H1 (cell line): ENCODE results near the gene SOX6. TPM values are rescaled to one million over a fixed set of nuclear protein-coding genes. Genes with fewer than 3 reads are reported as not detected.

Experiments
- CTCF ChIA-PET: fragments of 300-600 bp; sonication (Branson Sonifier 250); formaldehyde crosslinking; loops from one replicate; lab custom pipeline; 2021; ENCODE audit not compliant: partially characterized antibody; lab: Charles Lee
- POLR2A ChIA-PET: fragments of 300-600 bp; sonication (Branson Sonifier 250); formaldehyde crosslinking; loops from one replicate; lab custom pipeline; 2021; ENCODE audit warnings: inconsistent platforms; ENCODE audit not compliant: partially characterized antibody; lab: Charles Lee
- DNase-seq, 2 experiments: peaks; one replicate each; pipeline versions ENCODE4 v3.0.0 to v3.0.0-alpha.2; 2010 to 2022; ENCODE audit warnings: low spot score in 2 of 2, low read depth in 1 of 2, mixed read lengths in 1 of 2
- FAIRE-seq: peaks from 2 replicates; lab custom pipeline; 2011; peaks lifted over from hg19 to GRCh38; lab: Jason Lieb, UNC
- H2AFZ ChIP-seq: 2 replicates; pipeline ENCODE4 v1.8.1; 2012; ENCODE audit warnings: low read length, inconsistent platforms
- H2AK5ac ChIP-seq: 2 replicates; pipeline ENCODE4 v1.6.1; 2013; ENCODE audit warnings: low read depth, low read length
- H2BK120ac ChIP-seq: replicated peaks from 2 replicates; pipeline ENCODE3; 2013; ENCODE audit warnings: low read depth, low read length, inconsistent platforms
- H2BK12ac ChIP-seq: 2 replicates; pipeline ENCODE4 v1.6.1; 2013; ENCODE audit warnings: low read depth, low read length
- H2BK15ac ChIP-seq: 2 replicates; pipeline ENCODE4 v1.6.1; 2013; ENCODE audit warnings: low read length
- H2BK20ac ChIP-seq: 2 replicates; pipeline ENCODE4 v1.6.1; 2013; ENCODE audit warnings: low read length
- H2BK5ac ChIP-seq: 2 replicates; pipeline ENCODE4 v1.6.1; 2013; ENCODE audit warnings: low read depth, low read length
- H3K14ac ChIP-seq: 2 replicates; pipeline ENCODE4 v1.6.1; 2013; ENCODE audit warnings: inconsistent platforms; ENCODE audit not compliant: insufficient read length
- H3K18ac ChIP-seq: 2 replicates; pipeline ENCODE4 v1.6.1; 2013; ENCODE audit warnings: low read length; ENCODE audit errors: extremely low read depth
- H3K23ac ChIP-seq: 2 replicates; pipeline ENCODE4 v1.6.1; 2013; ENCODE audit warnings: inconsistent platforms; ENCODE audit not compliant: insufficient read length
- H3K23me2 ChIP-seq: 2 replicates; pipeline ENCODE4 v1.6.1; 2013; ENCODE audit warnings: low read depth, low read length
- H3K27ac ChIP-seq: 2 replicates; pipeline ENCODE4 v1.6.1; 2011; ENCODE audit warnings: low read depth, low read length, inconsistent platforms
- H3K27me3 ChIP-seq, 4 experiments: replicated peaks in 1 of 4; 1 replicate in 1 of 4; 2 replicates in 3 of 4; pipeline versions ENCODE4 v1.6.1 to v1.8.1; 2011 to 2013; ENCODE audit warnings: low read length in 3 of 4, mild to moderate bottlenecking in 3 of 4, inconsistent platforms in 2 of 4, mixed read lengths in 2 of 4, moderate library complexity in 1 of 4; ENCODE audit not compliant: control insufficient read depth in 3 of 4, insufficient read depth in 3 of 4; ENCODE audit errors: extremely low read depth in 1 of 4
- H3K36me3 ChIP-seq, 4 experiments: 2 replicates each; pipeline versions ENCODE4 v1.6.1 to v1.8.1; 2011 to 2013; ENCODE audit warnings: mild to moderate bottlenecking in 4 of 4, low read length in 3 of 4, moderate library complexity in 2 of 4, control low read depth in 1 of 4, inconsistent platforms in 1 of 4; ENCODE audit not compliant: insufficient read depth in 4 of 4, control insufficient read depth in 2 of 4
- H3K4ac ChIP-seq: replicated peaks from 2 replicates; pipeline ENCODE3; 2013; ENCODE audit warnings: low read length, low read depth, mixed read lengths, inconsistent platforms; ENCODE audit not compliant: insufficient read length
- H3K4me1 ChIP-seq, 4 experiments: replicated peaks in 1 of 4; 1 replicate in 1 of 4; 2 replicates in 3 of 4; pipeline versions ENCODE4 v1.6.1 to v1.8.1; 2011 to 2013; ENCODE audit warnings: low read length in 3 of 4, inconsistent platforms in 2 of 4, mixed read lengths in 1 of 4; ENCODE audit not compliant: insufficient read depth in 4 of 4, control insufficient read depth in 3 of 4
- H3K4me2 ChIP-seq, 2 experiments: 2 replicates each; pipeline versions ENCODE4 v1.6.1 to v1.8.1; 2011 to 2013; ENCODE audit warnings: low read depth in 2 of 2, low read length in 2 of 2, control low read depth in 1 of 2, inconsistent platforms in 1 of 2, mild to moderate bottlenecking in 1 of 2; ENCODE audit not compliant: insufficient read depth in 1 of 2
- H3K4me3 ChIP-seq, 4 experiments: fragments of 200-600, 300-600 bp in 1 of 4; sonication (generic), shearing (Covaris generic), sonication (Bioruptor Twin) in 1 of 4; 2 replicates each; pipeline versions ENCODE4 v1.5.1 to v1.8.1; 2011 to 2016; ENCODE audit warnings: low read length in 4 of 4, low read depth in 3 of 4, control low read depth in 2 of 4, inconsistent platforms in 2 of 4, mild to moderate bottlenecking in 2 of 4, mixed read lengths in 1 of 4, moderate library complexity in 1 of 4; ENCODE audit not compliant: insufficient read depth in 2 of 4; ENCODE audit errors: extremely low read depth in 1 of 4
- H3K56ac ChIP-seq: replicated peaks from 2 replicates; pipeline ENCODE3; 2013; ENCODE audit warnings: low read depth, mild to moderate bottlenecking, mixed read lengths, low read length, inconsistent platforms; ENCODE audit not compliant: insufficient read length
- H3K79me1 ChIP-seq: 2 replicates; pipeline ENCODE4 v1.6.1; 2013; ENCODE audit warnings: low read depth, low read length, control low read depth
- H3K79me2 ChIP-seq, 2 experiments: 2 replicates each; pipeline versions ENCODE4 v1.6.1 to v1.8.1; 2012 to 2013; ENCODE audit warnings: low read length in 2 of 2, mild to moderate bottlenecking in 2 of 2, inconsistent platforms in 1 of 2; ENCODE audit not compliant: insufficient read depth in 2 of 2, control insufficient read depth in 1 of 2
- H3K9ac ChIP-seq, 4 experiments: replicated peaks in 1 of 4; 1 replicate in 1 of 4; 2 replicates in 3 of 4; pipeline versions ENCODE4 v1.6.1 to v1.8.1; 2011 to 2013; ENCODE audit warnings: low read depth in 3 of 4, low read length in 3 of 4, control low read depth in 2 of 4, mild to moderate bottlenecking in 2 of 4, moderate library complexity in 2 of 4, inconsistent platforms in 1 of 4; ENCODE audit errors: extremely low read depth in 1 of 4
- H3K9me3 ChIP-seq, 2 experiments: 2 replicates each; pipeline versions ENCODE4 v1.6.1 to v1.8.1; 2012 to 2013; ENCODE audit warnings: mild to moderate bottlenecking in 2 of 2, moderate library complexity in 2 of 2, control low read depth in 1 of 2, inconsistent platforms in 1 of 2, low read depth in 1 of 2, low read length in 1 of 2, mixed read lengths in 1 of 2; ENCODE audit not compliant: insufficient read depth in 2 of 2
- H4K20me1 ChIP-seq, 2 experiments: replicated peaks in 1 of 2; 2 replicates each; pipeline versions ENCODE3 to v1.8.1; 2011 to 2013; ENCODE audit warnings: inconsistent platforms in 2 of 2, low read length in 2 of 2, mild to moderate bottlenecking in 1 of 2; ENCODE audit not compliant: insufficient read depth in 2 of 2, control insufficient read depth in 1 of 2
- H4K5ac ChIP-seq: 2 replicates; pipeline ENCODE4 v1.6.1; 2013; ENCODE audit warnings: low read length, low read depth, mixed read lengths, inconsistent platforms; ENCODE audit not compliant: insufficient read length
- H4K8ac ChIP-seq: 2 replicates; pipeline ENCODE4 v1.8.0; 2013; ENCODE audit warnings: mild to moderate bottlenecking, moderate library complexity, low read length, inconsistent platforms; ENCODE audit not compliant: insufficient read depth; ENCODE audit errors: extremely low read depth
- H4K91ac ChIP-seq: replicated peaks from 2 replicates; pipeline ENCODE3; 2013; ENCODE audit warnings: low read length, mixed read lengths, inconsistent platforms; ENCODE audit not compliant: insufficient read length
- SP4 ChIP-seq: IDR thresholded peaks from 2 replicates; pipeline ENCODE4 v1.6.1; 2012; ENCODE audit warnings: low read length, inconsistent platforms
- TEAD4 ChIP-seq: IDR thresholded peaks from 2 replicates; pipeline ENCODE4 v1.6.1; 2012; ENCODE audit warnings: low read depth, low read length, inconsistent platforms, mixed read lengths
- WGBS, 2 experiments: shearing (Covaris generic) in 1 of 2; methylation state at CpG; one replicate each; pipeline versions ENCODE4 v1.1.6 to v1.1.7; 2013 to 2015; ENCODE audit warnings: low lambda C conversion rate in 2 of 2, mixed read lengths in 2 of 2, inconsistent platforms in 1 of 2, low coverage in 1 of 2, missing lambda C conversion rate in 1 of 2; ENCODE audit not compliant: insufficient replicate concordance in 2 of 2, insufficient coverage in 1 of 2, insufficient read length in 1 of 2; ENCODE audit errors: extremely low coverage in 1 of 2, missing lambda C conversion rate in 1 of 2; 5-methylcytosine and 5-hydroxymethylcytosine counted together
- polyA plus RNA-seq, 7 experiments: library from polyadenylated mRNA; depleted of rRNA in 3 of 7; stranded (reverse) in 5 of 7; unstranded in 2 of 7; fragments of >200 nt in 5 of 7; fragments of 200-250 nt in 2 of 7; gene quantifications; 1 replicate in 5 of 7; 2 replicates in 1 of 7; 4 replicates in 1 of 7; pipeline versions ENCODE4 v1.2.1 to v1.2.3, GENCODE V29; 2011 to 2013; ENCODE audit warnings: missing spikeins in 2 of 7, mixed read lengths in 2 of 7
- total RNA-seq: library from RNA; stranded (reverse); fragmentation: NEBNext Ultra II Directional; extraction: Animal tissue kit (Norgen Biotek cat#: 25700); gene quantifications from 2 replicates; pipeline ENCODE4 v1.2.1, GENCODE V29; 2021

SOX6 gene
- total and polyA plus RNA-seq, 2 of the 8 experiments (the other 6 are each of a cell fraction or from before 2014, with no cell fraction given): 0.09 TPM; not detected in 1

GRCh38 chr11:15918674-15919073 lies 437.7 kb downstream of the SOX6 start:
- Histone ChIP-seq H3K4me3 (no peak overlapping the region), H4K20me1 (no peaks in the 10 kb centered on the region), H3K27ac (no peak overlapping the region), H2BK12ac (no peak overlapping the region), H3K79me2 (no peaks in the 10 kb centered on the region), H3K23ac (no peak overlapping the region), H3K18ac (no peak overlapping the region), H3K9me3 (no peaks in the 10 kb centered on the region), H4K8ac (no peak overlapping the region), H2AK5ac (no peak overlapping the region), H2BK120ac (no peak overlapping the region), H2BK5ac (no peak overlapping the region), H3K23me2 (no peaks in the 10 kb centered on the region), H3K4ac (no peak overlapping the region), H2AFZ (no peak overlapping the region), H3K4me2 (no peak overlapping the region), H3K9ac (no peak overlapping the region), H2BK20ac (no peak overlapping the region), H3K79me1 (no peaks in the 10 kb centered on the region), H3K14ac (no peak overlapping the region), H4K91ac (no peak overlapping the region), H2BK15ac (no peak overlapping the region), H3K4me1 (no peaks in the 10 kb centered on the region), H3K36me3 (no peaks in the 10 kb centered on the region), H4K5ac (no peak overlapping the region), H3K27me3 (no peaks in the 10 kb centered on the region; a peak in 1 of 7 replicates), H3K56ac (no peak overlapping the region)
- ChIA-PET CTCF (interaction anchor here (0.8 to 3.1 kb wide), 11 partner anchors 10 to 99 kb away, joined by 3 to 21 read pairs (median 6); no protein-coding TSS in a partner anchor), POLR2A (no interaction called here)
- DNase-seq (no peak), FAIRE-seq (no peak)
- TF ChIP-seq SP4 (no peak), TEAD4 (no peak)
- 60% methylated on average over 1 of the region's 1 CpG; no CpG with 5 or more reads in 1 of the 2 experiments for WGBS, 2 experiments
